CD8-positive, alpha-beta memory T cell (primary cell): ENCODE results near the gene GASK1B. TPM values are rescaled to one million over a fixed set of nuclear protein-coding genes. Genes with fewer than 3 reads are reported as not detected.

Experiments used
- CTCF ChIA-PET: fragments of 350-600 bp; sonication (Branson Sonifier 250); formaldehyde crosslinking; loops from one replicate; lab custom pipeline; 2021; ENCODE audit warnings: antibody characterized with exemption; lab: Charles Lee
- POLR2A ChIA-PET: fragments of 350-600 bp; sonication (Branson Sonifier 250); formaldehyde crosslinking; loops from one replicate; lab custom pipeline; 2021; ENCODE audit warnings: antibody characterized with exemption; lab: Charles Lee
- DNase-seq, 5 donors: peaks; one replicate each; pipeline versions ENCODE4 v3.0.0 to v3.0.0-alpha.2; 2020 to 2022; ENCODE audit warnings: mixed read lengths in 1 of 5
- H3K27ac ChIP-seq: one replicate; pipeline ENCODE4 v1.7.0; 2013; ENCODE audit warnings: low read depth, mild to moderate bottlenecking, low read length, moderate library complexity
- H3K27me3 ChIP-seq: 2 replicates; pipeline ENCODE4 v1.7.0; 2013; ENCODE audit warnings: low read length, mild to moderate bottlenecking; ENCODE audit not compliant: insufficient read depth, poor library complexity, severe bottlenecking
- H3K36me3 ChIP-seq: 2 replicates; pipeline ENCODE4 v1.7.0; 2013; ENCODE audit warnings: mild to moderate bottlenecking, low read length, moderate library complexity; ENCODE audit not compliant: insufficient read depth
- H3K4me1 ChIP-seq: 2 replicates; pipeline ENCODE4 v1.7.0; 2013; ENCODE audit warnings: mild to moderate bottlenecking, low read length, moderate library complexity; ENCODE audit not compliant: insufficient read depth
- H3K4me3 ChIP-seq: 2 replicates; pipeline ENCODE4 v1.7.0; 2013; ENCODE audit warnings: mild to moderate bottlenecking, low read length
- H3K9me3 ChIP-seq: 2 replicates; pipeline ENCODE4 v1.7.0; 2013; ENCODE audit warnings: mild to moderate bottlenecking, low read length
- H3K27ac Mint-ChIP-seq, 8 donors: one replicate each; pipeline ENCODE4 v1.8.0; 2020 to 2021; ENCODE audit warnings: mixed read lengths in 8 of 8, mild to moderate bottlenecking in 6 of 8, inconsistent platforms in 3 of 8, moderate library complexity in 3 of 8
- H3K27me3 Mint-ChIP-seq, 2 donors: one replicate each; pipeline ENCODE4 v1.8.0; 2020 to 2021; ENCODE audit warnings: mixed read lengths in 2 of 2, mild to moderate bottlenecking in 1 of 2, moderate library complexity in 1 of 2
- H3K36me3 Mint-ChIP-seq, 3 donors: one replicate each; pipeline ENCODE4 v1.8.0; 2020 to 2021; ENCODE audit warnings: mixed read lengths in 3 of 3, inconsistent platforms in 1 of 3, mild to moderate bottlenecking in 1 of 3
- H3K4me1 Mint-ChIP-seq, 3 donors: one replicate each; pipeline ENCODE4 v1.8.0; 2020 to 2021; ENCODE audit warnings: mixed read lengths in 3 of 3, inconsistent platforms in 1 of 3, mild to moderate bottlenecking in 1 of 3
- H3K4me3 Mint-ChIP-seq, 7 donors: one replicate each; pipeline ENCODE4 v1.8.0; 2020 to 2021; ENCODE audit warnings: mixed read lengths in 7 of 7, mild to moderate bottlenecking in 6 of 7, moderate library complexity in 4 of 7, inconsistent platforms in 2 of 7
- H3K9me3 Mint-ChIP-seq, 5 donors: one replicate each; pipeline ENCODE4 v1.8.0; 2020 to 2022; ENCODE audit warnings: mixed read lengths in 5 of 5, mild to moderate bottlenecking in 3 of 5, moderate library complexity in 2 of 5, inconsistent platforms in 1 of 5
- polyA plus RNA-seq: library from polyadenylated mRNA; unstranded; fragments of 300-500 nt; fragmentation: Illumina TruSeq; gene quantifications from one replicate; pipeline ENCODE4 v1.2.3, GENCODE V29; 2021
- total RNA-seq, 2 experiments: library from RNA; stranded (reverse); gene quantifications; one replicate each; pipeline ENCODE4 v1.2.3, GENCODE V29; 2021

GASK1B gene
- total and polyA plus RNA-seq, 3 experiments from 2014 or later = 0.29 to 0.48 TPM; not detected in 1

DNA sequence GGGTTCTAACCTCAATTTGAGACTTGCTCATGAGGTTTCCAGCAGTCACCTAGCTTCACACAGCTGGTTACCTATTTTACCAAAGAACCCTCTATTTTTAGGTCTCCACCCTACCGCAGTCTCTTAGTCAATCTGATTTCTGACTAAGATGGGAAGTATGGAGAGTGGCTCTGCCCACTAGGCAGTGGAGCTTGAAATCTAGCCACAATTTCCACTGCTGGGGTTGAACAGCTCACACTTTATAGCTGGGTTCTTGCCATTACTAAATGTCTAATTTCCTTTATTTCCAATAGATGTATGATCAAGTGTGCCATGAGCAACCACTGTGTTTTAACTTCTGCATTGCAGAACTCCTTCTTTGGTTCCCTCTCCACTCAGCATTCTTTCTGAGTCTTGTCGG lies 43.1 kb downstream of the GASK1B start:
- no peak overlapping the region for H3K4me3 Mint-ChIP-seq
- no peaks in the 10 kb centered on the region for H3K27me3 ChIP-seq
- H3K36me3 ChIP-seq = no peaks in the 10 kb centered on the region
- no peaks in the 10 kb centered on the region for H3K4me1 Mint-ChIP-seq
- H3K36me3 Mint-ChIP-seq = no peaks in the 10 kb centered on the region
- no peak overlapping the region for H3K27ac Mint-ChIP-seq
- H3K4me3 ChIP-seq = no peak overlapping the region
- CTCF ChIA-PET = no interaction called here
- H3K27me3 Mint-ChIP-seq = peaks cover 0 to 1% of the 10 kb centered on the region in 2 donors
- no peaks in the 10 kb centered on the region for H3K4me1 ChIP-seq
- DNase-seq = no peak
- POLR2A ChIA-PET = no interaction called here
- no peaks in the 10 kb centered on the region for H3K9me3 ChIP-seq
- H3K27ac ChIP-seq = no peak overlapping the region
- peaks cover 0 to 2% (median 0%) of the 10 kb centered on the region in 5 donors for H3K9me3 Mint-ChIP-seq

DNA sequence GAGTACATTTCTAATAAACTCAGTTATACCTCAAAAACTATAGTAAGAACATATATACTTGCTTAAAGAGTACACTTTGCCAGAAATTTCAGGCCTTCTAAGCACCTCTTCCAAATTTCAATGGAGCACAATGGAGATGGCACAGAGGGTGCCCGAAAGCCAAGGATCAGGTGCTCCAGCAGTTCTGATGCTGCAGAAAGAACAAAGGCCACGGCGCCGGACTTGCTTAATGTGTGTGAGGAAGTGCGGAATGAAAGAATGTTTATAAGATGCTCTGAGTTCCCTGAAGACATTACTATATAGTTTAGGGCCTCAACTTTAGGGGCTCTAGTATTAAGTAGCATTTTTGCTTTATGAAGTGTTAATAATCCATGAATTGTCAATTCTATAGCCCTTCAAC lies 44.3 kb downstream of the GASK1B start:
- H3K4me3 ChIP-seq = no peak overlapping the region
- no peak for DNase-seq
- H3K27me3 ChIP-seq = no peaks in the 10 kb centered on the region
- ChIA-PET POLR2A (no interaction called here), CTCF (no interaction called here)
- Mint-ChIP-seq H3K4me3 (no peak overlapping the region), H3K27ac (no peak overlapping the region), H3K4me1 (no peaks in the 10 kb centered on the region), H3K27me3 (peaks cover 0 to 1% of the 10 kb centered on the region in 2 donors), H3K9me3 (peaks cover 0 to 2% (median 0%) of the 10 kb centered on the region in 5 donors), H3K36me3 (no peaks in the 10 kb centered on the region)
- no peak overlapping the region for H3K27ac ChIP-seq
- H3K36me3 ChIP-seq = no peaks in the 10 kb centered on the region
- no peaks in the 10 kb centered on the region for H3K9me3 ChIP-seq
- H3K4me1 ChIP-seq = no peaks in the 10 kb centered on the region

DNA sequence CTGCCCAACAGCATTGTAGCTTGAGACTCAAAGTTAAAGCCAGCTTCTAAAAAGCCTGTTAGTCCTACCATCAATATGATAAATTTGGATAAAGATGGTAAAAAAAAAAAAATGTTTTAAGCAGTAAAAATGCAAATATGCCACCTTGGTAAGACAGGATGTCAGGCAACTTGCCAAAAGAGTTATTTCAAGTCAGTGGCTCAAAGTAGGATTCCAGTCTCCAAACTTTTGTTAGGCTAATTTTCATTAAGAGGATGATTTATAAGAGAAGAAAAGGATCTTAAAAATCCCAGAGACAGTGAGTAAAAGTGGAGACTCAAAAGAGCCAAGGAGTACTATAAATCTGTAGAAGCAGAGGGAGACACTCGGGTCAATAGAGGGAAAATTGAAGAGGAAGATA lies 47.5 kb downstream of the GASK1B start:
- Mint-ChIP-seq H3K4me1 (no peaks in the 10 kb centered on the region), H3K27me3 (peaks cover 0 to under 1% of the 10 kb centered on the region in 2 donors), H3K27ac (no peak overlapping the region), H3K4me3 (no peak overlapping the region), H3K36me3 (no peaks in the 10 kb centered on the region), H3K9me3 (peaks cover 0 to 3% (median 0%) of the 10 kb centered on the region in 5 donors)
- no peak overlapping the region for H3K4me3 ChIP-seq
- H3K9me3 ChIP-seq = no peaks in the 10 kb centered on the region
- H3K36me3 ChIP-seq = no peaks in the 10 kb centered on the region
- CTCF ChIA-PET = no interaction called here
- H3K27ac ChIP-seq = no peak overlapping the region
- no peak for DNase-seq
- H3K27me3 ChIP-seq = no peaks in the 10 kb centered on the region
- POLR2A ChIA-PET = no interaction called here
- no peaks in the 10 kb centered on the region for H3K4me1 ChIP-seq

Other genes with a start within 250 kb of the GASK1B start
- gene TMEM144, start 37.5 kb upstream of the GASK1B start, total RNA-seq = under 1 TPM in 1 of 2 experiments, not detected in 1; 0.07 TPM
- gene TMEM144, start 37.5 kb upstream of the GASK1B start, polyA plus RNA-seq = not detected